COLO668 (cell line): ENCODE results near the gene SPOCK1.

Experiments
- DNase-seq: peaks from one replicate; lab custom pipeline; 2025; ENCODE audit not compliant: unreplicated experiment; lab: John Stamatoyannopoulos, UW

SPOCK1 gene

DNA sequence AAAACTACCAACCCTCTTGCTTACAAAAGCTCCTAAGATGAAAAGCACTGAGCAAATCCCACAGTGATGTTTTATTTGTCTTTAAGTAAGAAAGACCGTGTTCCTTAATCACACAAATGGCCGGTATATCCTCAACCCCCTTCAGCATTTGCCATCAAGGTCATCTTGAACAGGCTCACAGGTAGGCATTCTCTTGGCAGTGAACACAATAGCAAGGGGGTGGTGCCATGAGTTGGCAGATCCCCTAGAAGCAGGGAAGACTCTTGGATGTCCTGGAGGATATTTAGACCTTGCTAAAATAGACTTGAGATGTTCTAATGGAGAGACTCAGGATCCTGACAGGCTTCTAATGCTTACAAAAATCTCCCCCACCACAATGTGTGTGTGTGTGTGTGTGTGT is 323.0 kb downstream of the SPOCK1 start:
- no peak for DNase-seq

DNA sequence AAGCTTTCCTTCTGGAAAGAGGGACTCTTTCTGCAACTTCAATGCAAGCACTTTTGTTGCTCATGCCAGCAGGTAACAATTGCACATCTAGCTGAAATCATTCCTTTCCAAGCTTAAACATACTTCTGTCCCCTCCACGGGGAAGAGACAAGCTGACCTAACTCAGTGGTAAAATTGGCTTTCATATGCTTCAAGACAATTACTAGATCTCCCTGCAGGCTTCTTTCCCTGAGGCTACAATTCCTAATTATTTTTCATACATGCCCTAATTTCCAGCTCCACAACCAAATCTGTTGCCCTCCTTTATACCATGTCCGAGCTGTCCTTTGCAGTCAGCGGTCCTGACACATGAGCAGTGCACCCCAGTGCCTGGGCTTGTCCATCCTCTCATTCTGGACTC is 324.9 kb downstream of the SPOCK1 start:
- DNase-seq = no peak

GRCh38 chr5:137172258-137172657 is 326.9 kb downstream of the SPOCK1 start:
- DNase-seq = no peak

GRCh38 chr5:137167187-137167586 is 331.9 kb downstream of the SPOCK1 start:
- no peak for DNase-seq

- no peak for DNase-seq
Observed at GRCh38 chr5:137164961-137165360, 334.2 kb downstream of the SPOCK1 start.

GRCh38 chr5:137164536-137164935 is 334.6 kb downstream of the SPOCK1 start:
- DNase-seq = no peak

- no peak for DNase-seq
Observed at GRCh38 chr5:137158691-137159090, 340.4 kb downstream of the SPOCK1 start.

- no peak for DNase-seq
Observed at GRCh38 chr5:137156180-137156579, 342.9 kb downstream of the SPOCK1 start.

DNA sequence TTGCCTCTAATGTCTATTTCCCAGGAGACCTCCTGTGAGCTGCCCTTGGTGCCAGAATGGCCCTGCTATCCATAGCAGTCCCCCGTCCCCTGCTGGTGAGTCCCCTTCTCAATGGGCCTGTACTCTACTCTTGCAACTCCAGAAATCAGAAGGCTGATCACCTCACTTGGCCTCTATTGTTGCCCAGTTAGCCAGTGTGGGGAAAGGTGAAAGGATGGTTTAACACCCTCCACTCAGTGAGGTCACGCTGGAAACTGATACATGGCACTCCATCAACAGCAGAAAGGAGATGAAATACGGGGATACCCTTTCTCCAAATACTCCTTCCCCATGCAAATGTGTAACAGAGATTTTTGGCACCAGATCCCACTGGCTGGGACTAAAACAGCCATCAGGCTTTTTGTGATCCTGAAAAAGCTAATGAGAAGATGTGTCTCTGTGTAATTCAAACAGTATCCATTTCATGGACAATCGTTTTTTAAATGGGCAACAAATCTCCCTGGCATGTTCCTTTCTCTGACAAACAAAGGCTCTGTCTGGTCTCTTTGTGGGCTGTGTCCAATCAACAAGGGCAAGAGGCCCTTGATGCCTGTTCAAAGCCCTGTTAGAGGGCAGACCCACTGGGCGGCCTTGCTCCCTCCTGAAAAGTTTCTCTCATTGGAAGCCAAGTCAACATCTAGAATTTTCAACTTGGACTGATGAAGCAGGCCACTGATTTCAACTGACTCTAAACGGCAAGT is 343.7 kb downstream of the SPOCK1 start:
- DNase-seq = peak; percentile 40

DNA sequence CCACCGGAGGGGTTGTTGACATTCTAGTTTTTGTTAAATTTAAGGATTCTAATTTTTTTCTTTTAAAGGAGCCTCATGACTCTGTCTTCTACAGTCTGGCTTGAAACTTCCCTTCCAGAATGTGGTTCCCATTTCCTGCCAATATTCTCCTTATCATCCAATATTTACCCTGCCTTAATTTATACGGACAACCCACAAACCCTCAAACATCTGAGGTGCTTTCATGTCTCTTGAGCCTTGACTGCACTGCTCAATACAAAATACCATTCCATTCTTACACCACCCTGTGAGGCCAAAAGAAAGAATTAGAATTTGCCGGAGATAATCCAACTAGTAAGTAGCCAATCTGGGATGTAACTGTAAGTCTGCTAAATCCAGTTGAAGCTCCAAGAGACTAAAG is 346.5 kb downstream of the SPOCK1 start:
- no peak for DNase-seq

- no peak for DNase-seq
Observed at GRCh38 chr5:137148655-137149054, 350.5 kb downstream of the SPOCK1 start.

- DNase-seq = no peak
Observed at GRCh38 chr5:137148159-137148558, 351.0 kb downstream of the SPOCK1 start.

DNA sequence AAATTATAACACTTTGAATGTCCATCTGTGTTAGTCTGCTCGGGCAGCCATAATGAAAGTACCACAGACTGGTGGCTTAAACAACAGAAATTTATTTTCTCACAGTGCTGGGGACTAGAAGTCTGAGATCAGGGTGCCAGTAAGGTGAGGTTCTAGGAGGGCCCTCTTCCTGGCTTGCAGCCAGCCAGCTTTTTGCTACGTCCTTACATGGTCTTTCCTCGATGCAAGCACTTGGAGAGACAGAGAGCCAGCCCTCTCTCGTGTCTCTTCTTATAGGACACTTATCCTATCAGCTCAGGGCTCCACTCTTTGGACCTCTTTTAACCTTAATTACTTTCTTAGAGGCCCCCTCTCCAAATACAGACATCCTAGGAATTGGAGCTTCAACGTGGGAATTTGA is 351.8 kb downstream of the SPOCK1 start:
- no peak for DNase-seq

- peak; percentile 1 for DNase-seq
Observed at GRCh38 chr5:137146402-137146890, 352.7 kb downstream of the SPOCK1 start.

- DNase-seq = no peak
Observed at GRCh38 chr5:137145721-137146120, 353.4 kb downstream of the SPOCK1 start.

DNA sequence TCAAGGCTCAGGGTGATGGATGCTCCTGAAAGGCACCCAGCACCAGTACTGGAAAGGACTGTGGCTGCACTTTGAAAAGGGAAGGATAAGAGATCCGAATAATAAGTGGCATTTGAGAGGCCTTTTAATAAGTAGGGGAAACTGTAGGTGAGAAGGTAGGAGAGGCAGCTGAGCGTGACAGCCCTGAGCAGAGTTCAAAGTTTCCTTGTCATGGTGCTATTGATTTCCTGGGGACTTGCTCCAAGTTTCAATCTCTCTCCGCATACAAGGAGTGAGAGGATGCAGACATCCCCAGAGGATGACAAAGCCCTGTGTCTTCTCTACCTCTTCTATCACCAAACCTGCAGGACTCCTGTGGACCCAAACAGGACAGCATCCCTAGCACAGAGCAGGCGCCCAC is 354.5 kb downstream of the SPOCK1 start:
- DNase-seq = no peak

GRCh38 chr5:137142764-137143605 is 356.1 kb downstream of the SPOCK1 start:
- no peak for DNase-seq

- DNase-seq = no peak
Observed at GRCh38 chr5:137142346-137142745, 356.8 kb downstream of the SPOCK1 start.

GRCh38 chr5:137141779-137142178 is 357.3 kb downstream of the SPOCK1 start:
- no peak for DNase-seq

GRCh38 chr5:137136991-137137632 is 362.0 kb downstream of the SPOCK1 start:
- DNase-seq = no peak

DNA sequence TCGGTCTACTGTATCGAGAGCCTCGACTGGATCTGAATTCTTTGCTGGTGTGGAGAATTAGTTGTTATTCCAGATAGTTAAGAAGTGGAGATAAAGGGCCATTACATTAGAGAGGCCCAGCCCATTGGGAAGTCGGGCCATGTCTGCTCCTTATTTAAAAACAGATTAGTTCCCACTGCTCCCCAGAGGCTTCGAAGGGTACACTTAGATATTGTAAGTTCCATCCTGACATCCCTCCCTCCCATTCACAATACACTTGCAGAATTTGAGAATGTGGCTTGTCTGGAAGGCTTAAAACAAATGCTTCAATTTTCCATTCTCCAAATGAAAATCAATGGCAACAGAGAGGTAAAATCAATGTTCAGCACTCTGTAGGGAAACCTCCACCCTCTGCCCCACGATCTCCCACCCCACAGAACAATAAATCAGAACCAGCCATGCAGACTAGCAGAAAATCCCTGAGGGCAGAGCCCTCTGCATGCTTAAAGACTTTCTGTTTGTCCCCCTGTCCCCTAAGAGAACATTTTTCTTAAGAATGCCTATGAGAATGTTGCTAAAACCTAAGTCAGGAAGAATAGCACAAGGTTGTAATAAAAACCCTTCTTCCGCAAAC is 364.1 kb downstream of the SPOCK1 start:
- DNase-seq = no peak
